Prostate gland (tissue), 2 donors: ENCODE measurements around the gene UBE4B.
"Not testable (repeated sequence)": the region's sequence is repeated elsewhere in the genome, so short reads cannot be mapped to it uniquely, and the experiment has no call there.

Experiments used
- CTCF ChIP-seq, 4 experiments: fragments of 200-600 bp in 2 of 4; fragments of 450-650 bp in 2 of 4; sonication (generic) in 2 of 4; IDR thresholded peaks; 1 replicate in 3 of 4; 2 replicates in 1 of 4; pipeline ENCODE4 v1.5.1; 2016 to 2019; ENCODE audit warnings: antibody characterized with exemption in 4 of 4, mild to moderate bottlenecking in 2 of 4, moderate library complexity in 2 of 4
- POLR2A ChIP-seq: fragments of 450-650 bp; IDR thresholded peaks from one replicate; pipeline ENCODE4 v1.6.1; 2016; ENCODE audit warnings: antibody characterized with exemption, mild to moderate bottlenecking
- POLR2AphosphoS5 ChIP-seq: sonication (generic); formaldehyde crosslinking; IDR thresholded peaks from one replicate; pipeline ENCODE4 v1.6.1; 2017; ENCODE audit warnings: antibody characterized with exemption

DNA sequence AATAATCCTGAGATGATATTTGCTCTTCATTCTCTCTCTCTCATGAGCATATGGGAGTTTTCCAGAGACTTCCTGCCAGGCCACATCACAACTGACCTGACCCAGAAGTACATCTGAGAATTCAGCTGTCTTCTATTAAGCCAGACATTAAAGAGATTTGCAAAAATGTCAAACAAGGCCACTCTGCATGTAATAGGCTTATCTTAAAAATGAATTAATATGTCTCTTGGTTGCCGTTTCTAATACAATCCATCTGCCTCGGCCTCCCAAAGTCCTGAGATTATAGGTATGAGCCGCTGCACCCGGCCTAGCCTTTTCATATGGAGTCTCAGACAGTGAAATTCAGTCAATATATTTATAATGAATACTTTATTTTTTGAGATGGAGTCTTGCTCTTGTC is 10.8 kb upstream of the UBE4B start:
- not testable (repeated sequence) for TF ChIP-seq CTCF (IDR thresholded peaks at IDR 0.05); POLR2A; POLR2AphosphoS5
